HL-60/S4 treated with phorbol 12-myristate 13-acetate at 8.2 ng/mL for 4 days and 3 days (cell line): Measurements from ENCODE around the gene PCDHGB4.
"Not testable (repeated sequence)": the region's sequence is repeated elsewhere in the genome, so short reads cannot be mapped to it uniquely, and the experiment has no call there.

Source experiments
- in situ Hi-C: fragments of 300-500 bp; cut with MboI; formaldehyde crosslinking; loops from 2 replicates; pipeline ENCODE4 v1.15.0; 2022; ENCODE audit warnings: low sequenced_read_pairs

Gene PCDHGB4

DNA sequence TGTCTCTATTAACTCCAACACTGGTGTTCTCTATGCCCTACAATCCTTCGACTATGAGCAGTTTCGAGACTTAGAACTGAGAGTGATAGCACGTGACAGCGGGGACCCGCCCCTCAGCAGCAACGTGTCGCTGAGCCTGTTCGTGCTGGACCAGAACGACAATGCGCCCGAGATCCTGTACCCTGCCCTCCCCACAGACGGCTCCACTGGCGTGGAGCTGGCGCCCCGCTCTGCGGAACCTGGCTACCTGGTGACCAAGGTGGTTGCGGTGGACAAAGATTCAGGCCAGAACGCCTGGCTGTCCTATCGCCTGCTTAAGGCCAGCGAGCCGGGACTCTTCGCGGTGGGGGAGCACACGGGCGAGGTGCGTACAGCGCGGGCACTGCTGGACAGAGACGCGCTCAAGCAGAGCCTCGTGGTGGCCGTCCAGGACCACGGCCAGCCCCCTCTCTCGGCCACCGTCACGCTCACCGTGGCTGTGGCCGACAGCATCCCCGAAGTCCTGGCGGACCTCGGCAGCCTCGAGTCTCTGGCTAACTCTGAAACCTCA, 35.3 kb downstream of the PCDHGB4 start:
- in situ Hi-C loops = no loop called here

DNA sequence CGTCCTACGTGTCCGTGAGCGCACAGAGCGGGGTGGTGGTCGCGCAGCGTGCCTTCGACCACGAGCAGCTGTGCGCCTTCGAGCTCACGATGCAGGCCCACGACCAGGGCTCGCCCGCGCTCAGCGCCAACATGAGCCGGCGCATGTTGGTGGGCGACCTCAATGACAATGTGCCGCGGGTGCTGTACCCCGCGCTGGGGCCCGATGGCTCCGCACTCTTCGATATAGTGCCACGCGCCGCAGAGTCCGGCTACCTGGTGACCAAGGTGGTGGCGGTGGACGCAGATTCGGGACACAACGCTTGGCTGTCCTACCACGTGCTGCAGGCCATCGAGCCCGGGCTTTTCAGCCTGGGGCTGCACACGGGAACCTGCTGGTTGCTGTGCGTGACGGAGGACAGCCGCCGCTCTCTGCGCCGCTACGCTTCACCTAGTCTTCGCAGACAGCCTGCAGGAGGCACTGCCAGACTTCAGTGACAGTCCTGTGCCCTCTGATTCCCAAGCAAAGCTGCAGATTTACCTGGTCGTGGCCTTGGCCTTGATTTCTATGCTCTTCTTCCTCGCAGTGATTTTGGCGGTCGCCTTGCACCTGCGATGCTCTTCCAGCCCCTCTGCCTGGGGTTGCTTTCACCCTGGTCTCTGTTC, 40.4 kb downstream of the PCDHGB4 start:
- in situ Hi-C loops = no loop called here

DNA sequence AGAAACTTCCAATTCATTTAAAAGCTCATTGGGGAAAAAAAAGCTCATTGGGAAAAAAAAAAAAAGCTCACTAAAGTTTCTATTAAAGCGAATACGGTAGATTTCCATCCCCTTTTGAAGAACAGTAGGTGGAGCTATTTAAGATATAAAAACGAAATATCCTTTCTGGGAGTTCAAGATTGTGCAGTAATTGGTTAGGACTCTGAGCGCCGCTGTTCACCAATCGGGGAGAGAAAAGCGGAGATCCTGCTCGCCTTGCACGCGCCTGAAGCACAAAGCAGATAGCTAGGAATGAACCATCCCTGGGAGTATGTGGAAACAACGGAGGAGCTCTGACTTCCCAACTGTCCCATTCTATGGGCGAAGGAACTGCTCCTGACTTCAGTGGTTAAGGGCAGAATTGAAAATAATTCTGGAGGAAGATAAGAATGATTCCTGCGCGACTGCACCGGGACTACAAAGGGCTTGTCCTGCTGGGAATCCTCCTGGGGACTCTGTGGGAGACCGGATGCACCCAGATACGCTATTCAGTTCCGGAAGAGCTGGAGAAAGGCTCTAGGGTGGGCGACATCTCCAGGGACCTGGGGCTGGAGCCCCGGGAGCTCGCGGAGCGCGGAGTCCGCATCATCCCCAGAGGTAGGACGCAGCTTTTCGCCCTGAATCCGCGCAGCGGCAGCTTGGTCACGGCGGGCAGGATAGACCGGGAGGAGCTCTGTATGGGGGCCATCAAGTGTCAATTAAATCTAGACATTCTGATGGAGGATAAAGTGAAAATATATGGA, 43.0 kb downstream of the PCDHGB4 start, which contains the start of gene PCDHGA12:
TSS of gene PCDHGA12 (plus strand) at position 176 of the 782 bp plus-strand sequence. CDS start at position 429, 253 bp downstream.
- in situ Hi-C loops = no loop called here

DNA sequence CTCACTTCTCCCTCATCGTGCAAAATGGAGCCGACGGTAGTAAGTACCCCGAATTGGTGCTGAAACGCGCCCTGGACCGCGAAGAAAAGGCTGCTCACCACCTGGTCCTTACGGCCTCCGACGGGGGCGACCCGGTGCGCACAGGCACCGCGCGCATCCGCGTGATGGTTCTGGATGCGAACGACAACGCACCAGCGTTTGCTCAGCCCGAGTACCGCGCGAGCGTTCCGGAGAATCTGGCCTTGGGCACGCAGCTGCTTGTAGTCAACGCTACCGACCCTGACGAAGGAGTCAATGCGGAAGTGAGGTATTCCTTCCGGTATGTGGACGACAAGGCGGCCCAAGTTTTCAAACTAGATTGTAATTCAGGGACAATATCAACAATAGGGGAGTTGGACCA, 43.8 kb downstream of the PCDHGB4 start:
- in situ Hi-C loops = no loop called here

DNA sequence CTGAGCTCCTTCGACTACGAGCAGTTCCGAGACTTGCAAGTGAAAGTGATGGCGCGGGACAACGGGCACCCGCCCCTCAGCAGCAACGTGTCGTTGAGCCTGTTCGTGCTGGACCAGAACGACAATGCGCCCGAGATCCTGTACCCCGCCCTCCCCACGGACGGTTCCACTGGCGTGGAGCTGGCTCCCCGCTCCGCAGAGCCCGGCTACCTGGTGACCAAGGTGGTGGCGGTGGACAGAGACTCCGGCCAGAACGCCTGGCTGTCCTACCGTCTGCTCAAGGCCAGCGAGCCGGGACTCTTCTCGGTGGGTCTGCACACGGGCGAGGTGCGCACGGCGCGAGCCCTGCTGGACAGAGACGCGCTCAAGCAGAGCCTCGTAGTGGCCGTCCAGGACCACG, 44.8 kb downstream of the PCDHGB4 start:
- in situ Hi-C loops = not testable (repeated sequence)

DNA sequence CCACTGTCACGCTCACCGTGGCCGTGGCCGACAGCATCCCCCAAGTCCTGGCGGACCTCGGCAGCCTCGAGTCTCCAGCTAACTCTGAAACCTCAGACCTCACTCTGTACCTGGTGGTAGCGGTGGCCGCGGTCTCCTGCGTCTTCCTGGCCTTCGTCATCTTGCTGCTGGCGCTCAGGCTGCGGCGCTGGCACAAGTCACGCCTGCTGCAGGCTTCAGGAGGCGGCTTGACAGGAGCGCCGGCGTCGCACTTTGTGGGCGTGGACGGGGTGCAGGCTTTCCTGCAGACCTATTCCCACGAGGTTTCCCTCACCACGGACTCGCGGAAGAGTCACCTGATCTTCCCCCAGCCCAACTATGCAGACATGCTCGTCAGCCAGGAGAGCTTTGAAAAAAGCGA, 45.2 kb downstream of the PCDHGB4 start:
- in situ Hi-C loops = not testable (repeated sequence)

DNA sequence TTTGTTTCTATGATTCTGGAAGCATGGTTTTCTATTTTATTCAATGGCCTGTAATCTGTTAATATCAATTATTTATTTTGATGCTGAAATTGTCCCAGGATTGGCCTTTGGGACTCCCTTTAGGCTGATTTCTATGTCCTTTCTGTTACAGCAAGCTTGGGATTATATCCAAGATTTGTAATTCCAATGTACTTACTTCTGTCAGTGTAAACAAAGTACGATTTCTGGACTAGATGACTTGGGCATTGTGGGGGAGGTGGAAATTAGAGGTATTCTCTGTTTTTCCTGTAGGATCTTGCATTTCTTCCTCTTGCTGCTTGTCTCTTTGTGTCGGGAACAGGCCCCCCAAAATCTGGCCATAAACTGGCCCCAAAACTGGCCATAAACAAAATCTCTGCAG, 46.5 kb downstream of the PCDHGB4 start:
- in situ Hi-C loops = no loop called here

DNA sequence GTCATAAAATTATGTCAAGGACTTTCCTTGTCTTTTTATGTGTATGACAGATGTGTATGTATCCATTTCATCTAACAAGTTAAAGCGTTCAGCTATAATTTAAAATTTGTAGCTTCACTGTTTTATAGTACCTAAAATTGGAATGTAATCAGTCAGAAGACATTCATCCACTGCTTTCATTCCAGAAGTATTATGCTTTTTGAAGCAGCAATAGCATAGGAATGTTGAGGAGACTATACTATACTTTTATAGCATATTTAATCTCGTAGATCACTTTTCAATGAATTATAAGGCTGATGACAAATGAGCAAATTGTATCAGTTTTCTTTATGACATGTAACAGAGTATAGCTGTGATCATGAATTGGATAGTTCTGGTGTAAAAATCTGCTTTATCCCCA, 49.7 kb downstream of the PCDHGB4 start:
- in situ Hi-C loops = no loop called here

DNA sequence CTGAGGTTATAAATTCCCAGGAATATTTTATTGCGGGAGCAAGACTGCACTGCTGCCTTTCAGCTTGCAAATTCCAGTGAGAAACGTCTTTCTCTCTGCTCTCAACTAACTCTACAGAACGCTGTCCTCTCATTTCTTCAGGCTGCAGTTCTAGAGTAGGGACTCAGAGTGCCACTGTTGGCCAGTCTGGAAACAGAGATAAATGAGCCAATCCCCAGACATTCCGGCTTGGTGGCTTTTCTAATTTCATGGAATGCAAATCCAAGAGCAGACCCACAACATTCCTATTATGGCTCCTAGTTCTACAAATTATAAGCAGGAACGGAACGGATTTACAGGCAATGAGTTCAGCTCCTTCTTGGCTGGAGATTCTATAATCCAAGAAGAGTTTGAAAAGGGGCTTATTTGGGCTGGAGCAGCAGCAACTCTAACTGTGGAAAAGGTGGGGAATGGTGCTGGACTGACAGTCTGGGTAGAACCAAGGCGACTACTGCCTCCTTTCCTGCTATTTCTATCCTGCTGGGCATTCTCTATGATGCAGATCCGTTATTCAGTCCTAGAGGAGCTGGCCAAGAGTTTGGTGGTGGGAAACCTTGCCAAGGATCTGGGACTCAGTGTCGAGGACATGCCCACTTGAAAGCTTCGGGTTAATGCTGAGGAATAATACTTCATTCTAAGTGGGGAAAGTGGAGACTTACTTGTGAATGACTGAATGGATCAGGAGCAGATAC, 52.1 kb downstream of the PCDHGB4 start:
- in situ Hi-C loops = no loop called here
